K562 (cell line): ENCODE results near the gene PHYHD1. TPM values are rescaled to one million over a fixed set of nuclear protein-coding genes. Genes with fewer than 3 reads are reported as not detected.

Source experiments
- ATF1 ChIP-seq, 2 experiments: fragments of 450-650 bp in 1 of 2; IDR thresholded peaks; 2 replicates each; pipeline ENCODE4 v1.6.1; 2016; ENCODE audit warnings: missing compliant biosample characterization in 1 of 2, missing genetic modification characterization in 1 of 2
- BACH1 ChIP-seq: fragments of 200-800 bp; sonication (Bioruptor generic); IDR thresholded peaks from 2 replicates; pipeline ENCODE4 v1.6.1; 2016; ENCODE audit warnings: missing genetic modification characterization, missing compliant biosample characterization
- CREB1 ChIP-seq, 2 experiments: sonication (generic) in 1 of 2; formaldehyde crosslinking in 1 of 2; IDR thresholded peaks; 2 replicates each; pipeline versions ENCODE4 v1.6.1 to v1.8.0; 2012 to 2022; ENCODE audit warnings: inconsistent platforms in 1 of 2, mild to moderate bottlenecking in 1 of 2, missing genetic modification reagents in 1 of 2, moderate library complexity in 1 of 2
- DPF2 ChIP-seq: fragments of 450-650 bp; IDR thresholded peaks from 2 replicates; pipeline ENCODE4 v1.6.1; 2016
- ELF1 ChIP-seq: fragments of 200-800 bp; sonication (Bioruptor generic); IDR thresholded peaks from 2 replicates; pipeline ENCODE4 v1.6.1; 2016; ENCODE audit warnings: missing genetic modification characterization, missing compliant biosample characterization
- FIP1L1 ChIP-seq: fragments of 200-400 bp; formaldehyde crosslinking; IDR thresholded peaks from 2 replicates; pipeline ENCODE4 v1.6.1; 2018; ENCODE audit warnings: mild to moderate bottlenecking, low read depth, low read length; ENCODE audit not compliant: poor library complexity, severe bottlenecking
- FOXJ2 ChIP-seq: fragments of 200-800 bp; sonication (Bioruptor generic); IDR thresholded peaks from 2 replicates; pipeline ENCODE4 v1.6.1; 2016; ENCODE audit warnings: missing genetic modification characterization, missing compliant biosample characterization
- GTF2F1 ChIP-seq: IDR thresholded peaks from 2 replicates; pipeline ENCODE4 v1.6.1; 2011; ENCODE audit warnings: low read depth, low read length, improper control_type of control experiment
- MAZ ChIP-seq, 2 experiments: fragments of 450-650 bp in 1 of 2; sonication (generic) in 1 of 2; formaldehyde crosslinking; IDR thresholded peaks in 1 of 2; conservative IDR thresholded peaks in 1 of 2; 2 replicates each; pipeline versions ENCODE4 v1.4.0 to v1.5.0; 2020; ENCODE audit warnings: mild to moderate bottlenecking in 1 of 2, missing genetic modification reagents in 1 of 2
- PHTF2 ChIP-seq: fragments of 250-450 bp; sonication (Bioruptor Pico); IDR thresholded peaks from 2 replicates; pipeline ENCODE4 v1.5.0; 2021; ENCODE audit warnings: mild to moderate bottlenecking
- PTTG1 ChIP-seq: fragments of 450-650 bp; IDR thresholded peaks from 2 replicates; pipeline ENCODE4 v1.6.1; 2016; ENCODE audit warnings: low read depth, mild to moderate bottlenecking, missing genetic modification characterization, missing compliant biosample characterization
- RBM34 ChIP-seq: fragments of 200-400 bp; formaldehyde crosslinking; IDR thresholded peaks from 2 replicates; pipeline ENCODE4 v1.6.1; 2018; ENCODE audit warnings: low read length, borderline replicate concordance; ENCODE audit not compliant: insufficient read depth
- TAL1 ChIP-seq: fragments of 450-650 bp; IDR thresholded peaks from 2 replicates; pipeline ENCODE4 v1.6.1; 2016; ENCODE audit warnings: mild to moderate bottlenecking
- TARDBP ChIP-seq: fragments of 450-650 bp; IDR thresholded peaks from 2 replicates; pipeline ENCODE4 v1.6.1; 2016
- TBP ChIP-seq: optimal IDR thresholded peaks from 2 replicates; pipeline ENCODE3; 2011; ENCODE audit warnings: low read depth, low read length, improper control_type of control experiment
- ZBTB7A ChIP-seq: IDR thresholded peaks from 2 replicates; pipeline ENCODE4 v1.6.1; 2011; ENCODE audit warnings: low read depth, mild to moderate bottlenecking, low read length, moderate library complexity, borderline replicate concordance; ENCODE audit not compliant: control insufficient read depth
- ZKSCAN1 ChIP-seq: fragments of 150-350 bp; IDR thresholded peaks from 2 replicates; pipeline ENCODE4 v1.6.1; 2016; ENCODE audit warnings: low read depth, low read length
- ZNF217 ChIP-seq: sonication (generic); formaldehyde crosslinking; IDR thresholded peaks from 2 replicates; pipeline ENCODE4 v1.8.0; 2022; ENCODE audit warnings: mild to moderate bottlenecking, missing genetic modification reagents
- ZNF780A ChIP-seq: fragments of 250-450 bp; sonication (Bioruptor Pico); IDR thresholded peaks from 2 replicates; pipeline ENCODE4 v1.5.0; 2021; ENCODE audit warnings: mild to moderate bottlenecking
- polyA plus RNA-seq, 8 experiments: library from polyadenylated mRNA; depleted of rRNA in 4 of 8; stranded (reverse) in 5 of 8; unstranded in 3 of 8; fragments of >200 nt; fragmentation: Nextera tagmentation in 2 of 8; fragmentation: Illumina TruSeq in 1 of 8; extraction: Ambion mirVana in 2 of 8; extraction: Trizol in 1 of 8; gene quantifications; 2 replicates each; pipeline versions ENCODE4 v1.2.1 to v1.2.3, GENCODE V29; 2011 to 2014; ENCODE audit warnings: inconsistent platforms in 1 of 8, missing spikeins in 1 of 8
- total RNA-seq, 7 experiments: library from RNA; depleted of rRNA in 6 of 7; stranded (reverse); fragments of >200 nt in 6 of 7; fragmentation: Illumina TruSeq in 2 of 7; extraction: Trizol in 2 of 7; gene quantifications; 2 replicates each; pipeline versions ENCODE4 v1.2.1 to v1.2.3, GENCODE V29; 2011 to 2021; ENCODE audit warnings: low replicate concordance in 1 of 7
- TF ChIP-seq, protein P1 (sequence below), 2 experiments: fragments of 450-650 bp; IDR thresholded peaks; 2 replicates each; pipeline ENCODE4 v1.6.1; 2018; ENCODE audit warnings: mild to moderate bottlenecking in 2 of 2, low read depth in 1 of 2; ENCODE audit not compliant: partially characterized antibody in 2 of 2
- TF ChIP-seq, protein P2 (sequence below), 2 experiments: fragments of 450-650 bp; IDR thresholded peaks; 2 replicates each; pipeline ENCODE4 v1.6.1; 2016

Gene PHYHD1
- total and polyA plus RNA-seq, 9 of the 15 experiments (the other 6 are each of a cell fraction or from before 2014, with no cell fraction given), result 0.36 to 1.3 (median 0.80) TPM

DNA sequence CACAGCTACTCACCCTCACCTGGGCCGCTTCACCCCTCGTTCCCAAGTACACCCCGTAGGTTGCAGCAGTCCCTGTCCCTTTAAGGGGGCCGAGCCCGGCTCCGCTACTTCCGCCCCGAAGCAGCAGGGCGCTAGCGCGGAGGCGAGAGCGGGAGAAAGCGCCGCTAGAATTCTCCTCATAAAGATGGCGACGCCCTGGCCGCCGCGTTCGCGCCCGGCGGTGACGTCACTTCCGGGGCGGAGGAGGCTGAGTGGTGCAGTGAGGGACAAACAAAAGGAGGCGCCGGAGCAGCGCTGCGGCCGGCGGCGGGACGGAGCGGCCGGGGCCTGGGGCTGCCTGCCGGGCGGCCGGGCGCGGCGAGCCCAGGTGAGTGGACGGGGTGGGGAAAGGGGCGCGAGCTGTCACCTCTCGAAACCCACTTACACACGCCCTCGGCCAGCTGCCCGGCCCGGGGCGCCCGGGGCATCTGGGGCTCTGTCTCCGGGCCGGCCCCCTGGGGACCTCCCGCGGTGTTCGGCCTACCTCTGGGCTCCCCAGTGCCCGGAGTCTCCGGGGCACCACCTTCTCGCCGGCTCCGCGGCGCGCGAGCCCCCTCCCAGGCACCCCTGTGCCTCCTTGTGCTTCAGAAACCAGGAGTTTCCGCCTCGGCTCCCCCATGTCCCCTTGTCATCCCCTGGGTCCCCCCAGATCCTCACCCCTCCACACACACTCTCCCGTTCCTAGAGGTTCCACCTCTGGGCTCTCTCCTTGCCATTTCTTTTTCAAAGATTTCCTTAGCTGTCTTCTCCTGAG lies 38.7 kb upstream of the PHYHD1 start, which contains the start of the genes KYAT1 and LRRC8A (continued):
- TF ChIP-seq FIP1L1, result no peak
- TF ChIP-seq TBP, result peak; percentile 46
- no peak for TF ChIP-seq DPF2
- no peak for TF ChIP-seq BACH1
- TF ChIP-seq PHTF2, result no peak
- TF ChIP-seq, protein P1, sequence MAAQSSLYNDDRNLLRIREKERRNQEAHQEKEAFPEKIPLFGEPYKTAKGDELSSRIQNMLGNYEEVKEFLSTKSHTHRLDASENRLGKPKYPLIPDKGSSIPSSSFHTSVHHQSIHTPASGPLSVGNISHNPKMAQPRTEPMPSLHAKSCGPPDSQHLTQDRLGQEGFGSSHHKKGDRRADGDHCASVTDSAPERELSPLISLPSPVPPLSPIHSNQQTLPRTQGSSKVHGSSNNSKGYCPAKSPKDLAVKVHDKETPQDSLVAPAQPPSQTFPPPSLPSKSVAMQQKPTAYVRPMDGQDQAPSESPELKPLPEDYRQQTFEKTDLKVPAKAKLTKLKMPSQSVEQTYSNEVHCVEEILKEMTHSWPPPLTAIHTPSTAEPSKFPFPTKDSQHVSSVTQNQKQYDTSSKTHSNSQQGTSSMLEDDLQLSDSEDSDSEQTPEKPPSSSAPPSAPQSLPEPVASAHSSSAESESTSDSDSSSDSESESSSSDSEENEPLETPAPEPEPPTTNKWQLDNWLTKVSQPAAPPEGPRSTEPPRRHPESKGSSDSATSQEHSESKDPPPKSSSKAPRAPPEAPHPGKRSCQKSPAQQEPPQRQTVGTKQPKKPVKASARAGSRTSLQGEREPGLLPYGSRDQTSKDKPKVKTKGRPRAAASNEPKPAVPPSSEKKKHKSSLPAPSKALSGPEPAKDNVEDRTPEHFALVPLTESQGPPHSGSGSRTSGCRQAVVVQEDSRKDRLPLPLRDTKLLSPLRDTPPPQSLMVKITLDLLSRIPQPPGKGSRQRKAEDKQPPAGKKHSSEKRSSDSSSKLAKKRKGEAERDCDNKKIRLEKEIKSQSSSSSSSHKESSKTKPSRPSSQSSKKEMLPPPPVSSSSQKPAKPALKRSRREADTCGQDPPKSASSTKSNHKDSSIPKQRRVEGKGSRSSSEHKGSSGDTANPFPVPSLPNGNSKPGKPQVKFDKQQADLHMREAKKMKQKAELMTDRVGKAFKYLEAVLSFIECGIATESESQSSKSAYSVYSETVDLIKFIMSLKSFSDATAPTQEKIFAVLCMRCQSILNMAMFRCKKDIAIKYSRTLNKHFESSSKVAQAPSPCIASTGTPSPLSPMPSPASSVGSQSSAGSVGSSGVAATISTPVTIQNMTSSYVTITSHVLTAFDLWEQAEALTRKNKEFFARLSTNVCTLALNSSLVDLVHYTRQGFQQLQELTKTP (IDR thresholded peaks at IDR 0.05; ENCODE audit: low read depth in 1 of 2, partially characterized antibody in 2 of 2), result no peak
- TF ChIP-seq TARDBP, result no peak; the same call in 1 of the 2 replicates
- TF ChIP-seq ATF1 (CRISPR knock-in tag; IDR thresholded peaks at IDR 0.05), result peak; percentile 74
- TF ChIP-seq ATF1 (tag; IDR thresholded peaks at IDR 0.05), result peak; percentile 98
- TF ChIP-seq ZNF217, result no peak
- TF ChIP-seq MAZ (CRISPR knock-in tag; conservative IDR thresholded peaks at IDR 0.05 in 1 of 2, IDR thresholded peaks at IDR 0.05 in 1 of 2), result peak; percentile 42 to 60; a peak in 2 of 4 replicates
- no peak for TF ChIP-seq GTF2F1
- peak; percentile 92 for TF ChIP-seq CREB1 (IDR thresholded peaks at IDR 0.05)
- peak; percentile 96 for TF ChIP-seq CREB1 (CRISPR knock-in tag; IDR thresholded peaks at IDR 0.05)
- TF ChIP-seq ZNF780A, result no peak
- peak; percentile 10; the same call in 1 of the 2 replicates for TF ChIP-seq ZBTB7A
- no peak for TF ChIP-seq ZKSCAN1
- TF ChIP-seq TAL1, result no peak; the same call in 1 of the 2 replicates
- TF ChIP-seq, protein P2, sequence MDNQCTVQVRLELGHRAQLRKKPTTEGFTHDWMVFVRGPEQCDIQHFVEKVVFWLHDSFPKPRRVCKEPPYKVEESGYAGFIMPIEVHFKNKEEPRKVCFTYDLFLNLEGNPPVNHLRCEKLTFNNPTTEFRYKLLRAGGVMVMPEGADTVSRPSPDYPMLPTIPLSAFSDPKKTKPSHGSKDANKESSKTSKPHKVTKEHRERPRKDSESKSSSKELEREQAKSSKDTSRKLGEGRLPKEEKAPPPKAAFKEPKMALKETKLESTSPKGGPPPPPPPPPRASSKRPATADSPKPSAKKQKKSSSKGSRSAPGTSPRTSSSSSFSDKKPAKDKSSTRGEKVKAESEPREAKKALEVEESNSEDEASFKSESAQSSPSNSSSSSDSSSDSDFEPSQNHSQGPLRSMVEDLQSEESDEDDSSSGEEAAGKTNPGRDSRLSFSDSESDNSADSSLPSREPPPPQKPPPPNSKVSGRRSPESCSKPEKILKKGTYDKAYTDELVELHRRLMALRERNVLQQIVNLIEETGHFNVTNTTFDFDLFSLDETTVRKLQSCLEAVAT (IDR thresholded peaks at IDR 0.05), result peak in 1 of 2 experiments; percentile 24; a peak in 1 of 4 replicates
- TF ChIP-seq ELF1 (tag), result peak; percentile 99
- TF ChIP-seq FOXJ2, result no peak
- TF ChIP-seq PTTG1 (tag), result no peak
- no peak for TF ChIP-seq RBM34
